ENCODE results near the gene PGAM2.

- TF ChIP-seq E2F5 (CRISPR knock-in tag; IDR thresholded peaks at IDR 0.05) (no peak), CTCF (IDR thresholded peaks at IDR 0.05) (no peak), ARID4B (CRISPR knock-in tag; IDR thresholded peaks at IDR 0.05; ENCODE audit: borderline replicate concordance) (no peak), FOXJ3 (CRISPR knock-in tag; IDR thresholded peaks at IDR 0.05; ENCODE audit: borderline replicate concordance) (no peak), SP1 (CRISPR knock-in tag; conservative IDR thresholded peaks at IDR 0.05) (no peak), ZBTB21 (CRISPR knock-in tag; IDR thresholded peaks at IDR 0.05; ENCODE audit: borderline replicate concordance) (no peak), TEAD1 (CRISPR knock-in tag; IDR thresholded peaks at IDR 0.05) (no peak), ATF3 (CRISPR knock-in tag; conservative IDR thresholded peaks at IDR 0.05) (no peak), OVOL2 (CRISPR knock-in tag; IDR thresholded peaks at IDR 0.05; ENCODE audit: borderline replicate concordance) (no peak), E2F1 (CRISPR knock-in tag; IDR thresholded peaks at IDR 0.05) (no peak), NR1H2 (CRISPR knock-in tag; IDR thresholded peaks at IDR 0.05) (no peak), ZNF671 (CRISPR knock-in tag; IDR thresholded peaks at IDR 0.05) (no peak), NFE2L1 (CRISPR knock-in tag; IDR thresholded peaks at IDR 0.05) (no peak)
Observed at GRCh38 chr7:44074349-44074695, 9.0 kb upstream of the PGAM2 start.

Data from WTC11 (cell line).